GM12878 (cell line): Measurements from ENCODE around the gene C1orf74.

ENCODE experiments used
- BRCA1 ChIP-seq: IDR thresholded peaks from 2 replicates; pipeline ENCODE4 v1.6.1; 2011; ENCODE audit warnings: low read depth, low read length, improper control_type of control experiment
- EZH2 ChIP-seq: IDR thresholded peaks from 2 replicates; pipeline ENCODE4 v1.6.1; 2012; ENCODE audit warnings: low read depth, mild to moderate bottlenecking, control low read depth, inconsistent platforms, low read length, borderline replicate concordance; ENCODE audit not compliant: control insufficient read depth
- JUND ChIP-seq: IDR thresholded peaks from 2 replicates; pipeline ENCODE4 v1.6.1; 2012; ENCODE audit warnings: low read depth, mild to moderate bottlenecking, low read length, improper control_type of control experiment, moderate library complexity
- SIN3A ChIP-seq: IDR thresholded peaks from 2 replicates; pipeline ENCODE4 v1.6.1; 2012; ENCODE audit warnings: low read depth, low read length, improper control_type of control experiment
- TF ChIP-seq, protein P1 (sequence below): fragments of 450-650 bp; IDR thresholded peaks from 2 replicates; pipeline ENCODE4 v1.6.1; 2014; ENCODE audit warnings: mild to moderate bottlenecking
- TF ChIP-seq, protein P2 (sequence below), 3 experiments: IDR thresholded peaks in 2 of 3; conservative IDR thresholded peaks in 1 of 3; 2 replicates each; pipeline ENCODE4 v1.5.1; 2011; ENCODE audit warnings: low read depth in 3 of 3, low read length in 3 of 3, mild to moderate bottlenecking in 3 of 3, control low read depth in 2 of 3, moderate library complexity in 2 of 3, inconsistent platforms in 1 of 3, mixed read lengths in 1 of 3; ENCODE audit not compliant: control insufficient read depth in 2 of 3, insufficient read depth in 1 of 3; ENCODE audit errors: extremely low read depth in 1 of 3
- TF ChIP-seq, protein P3 (sequence below): IDR thresholded peaks from 2 replicates; pipeline ENCODE4 v1.6.1; 2012; ENCODE audit warnings: improper control_type of control experiment, low read depth, low read length; ENCODE audit not compliant: insufficient replicate concordance
- TF ChIP-seq, protein P4 (sequence below): IDR thresholded peaks from 2 replicates; pipeline ENCODE4 v1.6.1; 2012; ENCODE audit warnings: mild to moderate bottlenecking, low read depth, low read length

DNA sequence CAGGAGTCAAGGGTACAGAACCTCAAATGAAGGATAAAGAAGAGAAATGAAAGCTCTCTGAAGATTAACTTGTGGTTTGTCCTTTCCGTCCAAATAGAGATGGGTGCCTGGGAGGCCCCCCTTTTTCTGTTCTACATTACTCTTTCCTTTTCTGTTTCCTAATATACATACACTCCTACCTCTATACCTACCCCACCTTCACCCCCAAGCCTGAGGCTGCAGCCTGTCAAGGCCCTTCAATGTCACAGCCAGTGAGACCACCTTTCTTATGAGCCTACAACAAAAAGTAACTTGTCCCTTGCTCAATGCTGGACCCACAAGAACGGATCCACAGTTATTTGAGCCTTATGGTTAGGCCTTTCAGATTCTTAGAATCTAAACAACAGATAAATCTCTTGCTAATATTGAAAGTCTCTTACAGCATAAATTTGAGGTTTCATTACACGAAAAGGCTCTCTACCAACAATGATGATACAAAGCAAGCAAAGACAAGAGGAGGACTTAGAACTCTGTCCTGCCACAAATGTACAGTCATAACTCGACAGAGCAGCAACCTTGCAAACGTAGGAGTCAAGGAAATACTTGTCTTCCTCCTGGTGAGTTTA is 32.6 kb downstream of the C1orf74 start:
- TF ChIP-seq EZH2 (no peak), BRCA1 (no peak), SIN3A (peak; percentile 61; the same call in 1 of the 2 replicates), JUND (peak; percentile 86)
- TF ChIP-seq, protein P1, sequence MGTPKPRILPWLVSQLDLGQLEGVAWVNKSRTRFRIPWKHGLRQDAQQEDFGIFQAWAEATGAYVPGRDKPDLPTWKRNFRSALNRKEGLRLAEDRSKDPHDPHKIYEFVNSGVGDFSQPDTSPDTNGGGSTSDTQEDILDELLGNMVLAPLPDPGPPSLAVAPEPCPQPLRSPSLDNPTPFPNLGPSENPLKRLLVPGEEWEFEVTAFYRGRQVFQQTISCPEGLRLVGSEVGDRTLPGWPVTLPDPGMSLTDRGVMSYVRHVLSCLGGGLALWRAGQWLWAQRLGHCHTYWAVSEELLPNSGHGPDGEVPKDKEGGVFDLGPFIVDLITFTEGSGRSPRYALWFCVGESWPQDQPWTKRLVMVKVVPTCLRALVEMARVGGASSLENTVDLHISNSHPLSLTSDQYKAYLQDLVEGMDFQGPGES, result no peak
- TF ChIP-seq, protein P2, sequence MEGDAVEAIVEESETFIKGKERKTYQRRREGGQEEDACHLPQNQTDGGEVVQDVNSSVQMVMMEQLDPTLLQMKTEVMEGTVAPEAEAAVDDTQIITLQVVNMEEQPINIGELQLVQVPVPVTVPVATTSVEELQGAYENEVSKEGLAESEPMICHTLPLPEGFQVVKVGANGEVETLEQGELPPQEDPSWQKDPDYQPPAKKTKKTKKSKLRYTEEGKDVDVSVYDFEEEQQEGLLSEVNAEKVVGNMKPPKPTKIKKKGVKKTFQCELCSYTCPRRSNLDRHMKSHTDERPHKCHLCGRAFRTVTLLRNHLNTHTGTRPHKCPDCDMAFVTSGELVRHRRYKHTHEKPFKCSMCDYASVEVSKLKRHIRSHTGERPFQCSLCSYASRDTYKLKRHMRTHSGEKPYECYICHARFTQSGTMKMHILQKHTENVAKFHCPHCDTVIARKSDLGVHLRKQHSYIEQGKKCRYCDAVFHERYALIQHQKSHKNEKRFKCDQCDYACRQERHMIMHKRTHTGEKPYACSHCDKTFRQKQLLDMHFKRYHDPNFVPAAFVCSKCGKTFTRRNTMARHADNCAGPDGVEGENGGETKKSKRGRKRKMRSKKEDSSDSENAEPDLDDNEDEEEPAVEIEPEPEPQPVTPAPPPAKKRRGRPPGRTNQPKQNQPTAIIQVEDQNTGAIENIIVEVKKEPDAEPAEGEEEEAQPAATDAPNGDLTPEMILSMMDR (IDR thresholded peaks at IDR 0.05 in 2 of 3, conservative IDR thresholded peaks at IDR 0.05 in 1 of 3; ENCODE audit: control insufficient read depth in 2 of 3, extremely low read depth in 1 of 3, insufficient read depth in 1 of 3, low read depth in 3 of 3, low read length in 3 of 3), result no peak
- TF ChIP-seq, protein P3, sequence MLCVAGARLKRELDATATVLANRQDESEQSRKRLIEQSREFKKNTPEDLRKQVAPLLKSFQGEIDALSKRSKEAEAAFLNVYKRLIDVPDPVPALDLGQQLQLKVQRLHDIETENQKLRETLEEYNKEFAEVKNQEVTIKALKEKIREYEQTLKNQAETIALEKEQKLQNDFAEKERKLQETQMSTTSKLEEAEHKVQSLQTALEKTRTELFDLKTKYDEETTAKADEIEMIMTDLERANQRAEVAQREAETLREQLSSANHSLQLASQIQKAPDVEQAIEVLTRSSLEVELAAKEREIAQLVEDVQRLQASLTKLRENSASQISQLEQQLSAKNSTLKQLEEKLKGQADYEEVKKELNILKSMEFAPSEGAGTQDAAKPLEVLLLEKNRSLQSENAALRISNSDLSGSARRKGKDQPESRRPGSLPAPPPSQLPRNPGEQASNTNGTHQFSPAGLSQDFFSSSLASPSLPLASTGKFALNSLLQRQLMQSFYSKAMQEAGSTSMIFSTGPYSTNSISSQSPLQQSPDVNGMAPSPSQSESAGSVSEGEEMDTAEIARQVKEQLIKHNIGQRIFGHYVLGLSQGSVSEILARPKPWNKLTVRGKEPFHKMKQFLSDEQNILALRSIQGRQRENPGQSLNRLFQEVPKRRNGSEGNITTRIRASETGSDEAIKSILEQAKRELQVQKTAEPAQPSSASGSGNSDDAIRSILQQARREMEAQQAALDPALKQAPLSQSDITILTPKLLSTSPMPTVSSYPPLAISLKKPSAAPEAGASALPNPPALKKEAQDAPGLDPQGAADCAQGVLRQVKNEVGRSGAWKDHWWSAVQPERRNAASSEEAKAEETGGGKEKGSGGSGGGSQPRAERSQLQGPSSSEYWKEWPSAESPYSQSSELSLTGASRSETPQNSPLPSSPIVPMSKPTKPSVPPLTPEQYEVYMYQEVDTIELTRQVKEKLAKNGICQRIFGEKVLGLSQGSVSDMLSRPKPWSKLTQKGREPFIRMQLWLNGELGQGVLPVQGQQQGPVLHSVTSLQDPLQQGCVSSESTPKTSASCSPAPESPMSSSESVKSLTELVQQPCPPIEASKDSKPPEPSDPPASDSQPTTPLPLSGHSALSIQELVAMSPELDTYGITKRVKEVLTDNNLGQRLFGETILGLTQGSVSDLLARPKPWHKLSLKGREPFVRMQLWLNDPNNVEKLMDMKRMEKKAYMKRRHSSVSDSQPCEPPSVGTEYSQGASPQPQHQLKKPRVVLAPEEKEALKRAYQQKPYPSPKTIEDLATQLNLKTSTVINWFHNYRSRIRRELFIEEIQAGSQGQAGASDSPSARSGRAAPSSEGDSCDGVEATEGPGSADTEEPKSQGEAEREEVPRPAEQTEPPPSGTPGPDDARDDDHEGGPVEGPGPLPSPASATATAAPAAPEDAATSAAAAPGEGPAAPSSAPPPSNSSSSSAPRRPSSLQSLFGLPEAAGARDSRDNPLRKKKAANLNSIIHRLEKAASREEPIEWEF, result peak; percentile 17
- TF ChIP-seq, protein P4, sequence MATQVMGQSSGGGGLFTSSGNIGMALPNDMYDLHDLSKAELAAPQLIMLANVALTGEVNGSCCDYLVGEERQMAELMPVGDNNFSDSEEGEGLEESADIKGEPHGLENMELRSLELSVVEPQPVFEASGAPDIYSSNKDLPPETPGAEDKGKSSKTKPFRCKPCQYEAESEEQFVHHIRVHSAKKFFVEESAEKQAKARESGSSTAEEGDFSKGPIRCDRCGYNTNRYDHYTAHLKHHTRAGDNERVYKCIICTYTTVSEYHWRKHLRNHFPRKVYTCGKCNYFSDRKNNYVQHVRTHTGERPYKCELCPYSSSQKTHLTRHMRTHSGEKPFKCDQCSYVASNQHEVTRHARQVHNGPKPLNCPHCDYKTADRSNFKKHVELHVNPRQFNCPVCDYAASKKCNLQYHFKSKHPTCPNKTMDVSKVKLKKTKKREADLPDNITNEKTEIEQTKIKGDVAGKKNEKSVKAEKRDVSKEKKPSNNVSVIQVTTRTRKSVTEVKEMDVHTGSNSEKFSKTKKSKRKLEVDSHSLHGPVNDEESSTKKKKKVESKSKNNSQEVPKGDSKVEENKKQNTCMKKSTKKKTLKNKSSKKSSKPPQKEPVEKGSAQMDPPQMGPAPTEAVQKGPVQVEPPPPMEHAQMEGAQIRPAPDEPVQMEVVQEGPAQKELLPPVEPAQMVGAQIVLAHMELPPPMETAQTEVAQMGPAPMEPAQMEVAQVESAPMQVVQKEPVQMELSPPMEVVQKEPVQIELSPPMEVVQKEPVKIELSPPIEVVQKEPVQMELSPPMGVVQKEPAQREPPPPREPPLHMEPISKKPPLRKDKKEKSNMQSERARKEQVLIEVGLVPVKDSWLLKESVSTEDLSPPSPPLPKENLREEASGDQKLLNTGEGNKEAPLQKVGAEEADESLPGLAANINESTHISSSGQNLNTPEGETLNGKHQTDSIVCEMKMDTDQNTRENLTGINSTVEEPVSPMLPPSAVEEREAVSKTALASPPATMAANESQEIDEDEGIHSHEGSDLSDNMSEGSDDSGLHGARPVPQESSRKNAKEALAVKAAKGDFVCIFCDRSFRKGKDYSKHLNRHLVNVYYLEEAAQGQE, result no peak
